ENCODE data around the gene C1QC.

DNA sequence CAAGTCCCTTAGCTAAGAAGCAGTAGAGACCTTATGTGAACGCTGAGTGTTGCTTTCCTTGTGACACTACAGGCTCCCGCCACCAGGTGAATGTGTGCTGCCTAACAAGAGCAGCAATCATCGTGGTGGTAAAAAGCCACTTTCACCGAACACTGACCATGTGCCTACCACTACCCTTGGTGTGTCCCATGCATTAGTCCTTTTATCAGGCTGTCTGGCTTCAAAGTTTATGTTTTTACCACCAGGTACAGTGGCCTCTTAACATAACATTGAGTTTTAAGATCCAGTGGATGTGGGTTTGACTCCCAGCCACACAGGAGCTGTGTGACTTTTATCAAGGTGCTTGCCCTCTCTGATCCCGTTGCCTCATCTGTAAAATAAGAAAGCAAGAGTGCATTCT is 11.3 kb downstream of the C1QC start:
- TF ChIP-seq POLR2A (IDR thresholded peaks at IDR 0.05; ENCODE audit: low read depth, low read length) (no peak), POLR2AphosphoS5 (IDR thresholded peaks at IDR 0.05; ENCODE audit: low read depth, low read length) (no peak)
